GM19351 (cell line): ENCODE measurements around the gene RNF112.

Experiments
- ATAC-seq: cut with Tn5 transposase; IDR thresholded peaks from one replicate; pipeline ENCODE4 v1.9.1; 2021; ENCODE audit warnings: mild to moderate bottlenecking, moderate library complexity; ENCODE audit not compliant: unreplicated experiment

The RNF112 gene

GRCh38 chr17:19372866-19373504, 38.0 kb upstream of the RNF112 start:
- ATAC-seq, result no peak

GRCh38 chr17:19374136-19374535, 36.9 kb upstream of the RNF112 start:
- ATAC-seq, result no peak

DNA sequence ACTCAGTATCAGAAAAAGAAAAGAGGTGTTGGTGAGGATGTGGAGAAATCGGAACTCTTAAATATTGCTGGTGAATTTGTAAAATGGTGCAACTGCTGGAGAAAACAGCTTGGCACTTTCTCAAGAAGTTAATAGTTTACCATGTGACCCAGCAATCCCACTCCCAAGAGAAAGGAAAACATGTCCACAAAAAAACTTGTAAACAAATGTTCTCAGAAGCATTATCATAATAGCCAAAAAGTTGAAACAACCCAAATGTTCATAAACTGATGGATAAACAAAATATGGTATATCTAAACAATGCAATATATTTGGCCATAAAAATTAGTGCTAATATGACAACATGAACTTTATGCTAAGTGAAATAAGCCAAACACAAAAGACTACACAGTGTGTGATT, 35.3 kb upstream of the RNF112 start:
- no peak for ATAC-seq

DNA sequence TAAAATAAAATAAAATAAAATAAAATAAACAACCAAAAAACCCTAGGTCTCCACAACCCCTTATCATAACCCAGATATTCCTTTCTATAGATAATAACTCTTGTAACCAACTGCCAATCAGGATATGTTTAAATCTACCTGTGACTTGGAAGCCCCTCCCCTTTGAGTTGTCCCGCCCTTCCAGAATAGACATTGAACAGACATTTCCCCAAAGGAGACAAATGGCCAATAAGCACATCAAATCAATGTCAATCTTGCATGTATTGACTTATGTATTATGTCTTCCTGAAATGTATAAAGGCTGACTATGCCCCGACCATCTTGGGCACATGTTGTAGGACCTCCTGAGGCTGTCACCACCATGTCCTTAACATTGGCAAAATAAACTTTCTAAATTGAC, 34.2 kb upstream of the RNF112 start:
- ATAC-seq, result no peak

DNA sequence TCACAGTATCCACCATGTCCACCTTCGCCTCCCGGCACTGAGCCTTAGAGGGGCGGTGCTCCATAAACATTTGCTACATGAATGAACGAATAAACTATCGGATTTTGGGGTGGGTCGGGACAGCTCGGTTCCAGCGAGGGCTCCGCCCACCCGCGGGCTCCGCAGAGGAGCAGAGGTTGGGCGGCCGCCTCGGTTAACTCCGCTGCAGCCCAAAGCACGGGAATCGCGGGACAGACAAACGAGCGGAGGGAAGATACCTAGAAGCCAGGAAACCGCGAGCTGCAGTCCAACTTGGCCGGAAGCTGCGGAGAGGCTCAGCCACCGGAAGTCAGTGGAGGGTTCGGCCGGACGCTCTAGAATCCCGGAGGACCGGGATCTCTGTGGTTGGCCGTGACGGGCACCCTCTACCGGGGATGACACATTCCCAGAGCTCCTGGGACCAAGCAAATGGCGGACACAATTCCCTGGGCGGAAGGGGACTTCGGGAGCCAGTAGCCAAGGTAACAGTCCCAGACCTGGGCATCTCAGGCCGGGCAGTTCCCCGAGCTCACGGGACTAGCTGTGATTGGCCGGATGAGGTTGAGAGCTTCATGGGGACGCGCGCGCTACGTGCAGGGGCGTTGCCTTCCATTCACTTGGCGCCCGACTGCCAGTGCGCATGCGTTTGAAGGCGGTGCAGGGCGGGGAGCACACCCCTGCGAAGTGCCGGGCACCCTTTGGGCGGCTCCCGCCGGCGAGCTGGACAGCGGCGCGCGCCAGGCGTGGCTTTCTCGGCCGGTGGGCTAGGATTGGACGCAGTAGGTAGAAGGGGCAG, 33.2 kb upstream of the RNF112 start:
- ATAC-seq, result peak; percentile 96

DNA sequence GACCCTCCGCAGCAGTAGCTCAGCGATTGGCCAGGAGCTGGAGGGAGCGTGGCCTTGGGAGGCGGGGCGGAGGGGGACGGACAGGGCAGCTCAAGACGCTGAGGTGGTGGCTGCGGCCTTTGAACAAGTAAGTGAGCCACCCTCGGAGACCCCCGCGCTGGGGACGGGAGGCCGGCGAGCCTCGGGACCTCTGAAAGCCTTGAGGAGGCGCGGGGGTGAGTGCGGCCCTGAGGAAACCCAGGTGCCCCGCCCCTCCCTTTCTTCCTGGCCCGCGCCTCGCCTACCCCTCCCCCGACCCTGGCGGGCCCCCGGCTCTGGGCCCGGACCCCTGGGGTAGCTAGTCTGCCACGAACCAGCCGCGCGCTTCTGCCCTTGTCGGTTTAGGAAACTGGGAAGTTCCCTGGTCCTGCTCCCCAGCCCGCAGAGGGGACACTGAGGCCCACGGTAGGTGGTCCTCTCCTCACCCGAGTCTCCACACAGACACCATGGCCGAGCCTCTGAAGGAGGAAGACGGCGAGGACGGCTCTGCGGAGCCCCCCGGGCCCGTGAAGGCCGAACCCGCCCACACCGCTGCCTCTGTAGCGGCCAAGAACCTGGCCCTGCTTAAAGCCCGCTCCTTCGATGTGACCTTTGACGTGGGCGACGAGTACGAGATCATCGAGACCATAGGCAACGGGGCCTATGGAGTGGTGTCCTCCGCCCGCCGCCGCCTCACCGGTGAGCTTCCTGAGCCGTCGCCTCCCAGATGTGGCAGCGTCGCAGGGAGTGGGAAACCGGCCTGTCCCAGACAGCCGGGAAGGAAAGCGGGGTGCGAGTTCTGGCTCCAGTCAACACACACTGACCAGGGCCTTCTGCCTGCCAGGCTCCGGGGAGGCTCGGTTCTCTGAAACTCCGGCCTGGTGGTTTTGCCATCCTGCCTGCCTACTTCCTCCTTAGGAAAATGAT, 32.3 kb upstream of the RNF112 start, which contains the start of gene MAPK7:
Gene MAPK7, plus strand, starts transcription at position 83 of the 945 bp plus-strand sequence. Its CDS starts 403 bp downstream, at position 486.
- peak; percentile 16 for ATAC-seq

DNA sequence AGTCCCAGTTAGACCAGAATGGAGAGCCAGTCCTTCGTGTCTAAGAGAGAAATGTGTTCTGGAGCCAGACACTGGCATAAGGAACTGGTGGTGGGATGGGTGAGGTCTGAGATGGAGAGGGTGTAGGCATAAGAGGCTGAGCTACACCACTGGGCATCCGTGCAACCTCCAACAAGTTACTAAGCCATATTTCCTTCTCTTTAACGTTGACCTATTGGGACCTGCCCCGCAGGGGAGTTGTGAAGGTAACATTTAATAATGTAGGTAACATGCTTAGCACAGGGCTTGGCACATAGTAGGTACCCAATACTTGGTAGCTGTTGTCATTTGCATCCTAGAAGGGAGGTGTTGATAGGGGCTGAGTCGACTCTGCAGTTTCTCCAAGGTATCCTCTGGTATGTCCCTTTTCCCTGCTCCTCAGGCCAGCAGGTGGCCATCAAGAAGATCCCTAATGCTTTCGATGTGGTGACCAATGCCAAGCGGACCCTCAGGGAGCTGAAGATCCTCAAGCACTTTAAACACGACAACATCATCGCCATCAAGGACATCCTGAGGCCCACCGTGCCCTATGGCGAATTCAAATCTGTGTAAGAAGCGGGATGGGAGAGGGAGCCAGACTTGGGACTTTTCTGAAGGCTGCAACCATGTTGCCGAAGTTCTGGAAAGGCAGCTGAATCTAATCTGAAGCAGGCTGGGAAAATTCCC, 31.5 kb upstream of the RNF112 start:
- ATAC-seq, result no peak

- no peak for ATAC-seq
Measured at GRCh38 chr17:19380481-19381301, 30.3 kb upstream of the RNF112 start.

- ATAC-seq, result no peak
Measured at GRCh38 chr17:19381361-19381740, 29.7 kb upstream of the RNF112 start.

DNA sequence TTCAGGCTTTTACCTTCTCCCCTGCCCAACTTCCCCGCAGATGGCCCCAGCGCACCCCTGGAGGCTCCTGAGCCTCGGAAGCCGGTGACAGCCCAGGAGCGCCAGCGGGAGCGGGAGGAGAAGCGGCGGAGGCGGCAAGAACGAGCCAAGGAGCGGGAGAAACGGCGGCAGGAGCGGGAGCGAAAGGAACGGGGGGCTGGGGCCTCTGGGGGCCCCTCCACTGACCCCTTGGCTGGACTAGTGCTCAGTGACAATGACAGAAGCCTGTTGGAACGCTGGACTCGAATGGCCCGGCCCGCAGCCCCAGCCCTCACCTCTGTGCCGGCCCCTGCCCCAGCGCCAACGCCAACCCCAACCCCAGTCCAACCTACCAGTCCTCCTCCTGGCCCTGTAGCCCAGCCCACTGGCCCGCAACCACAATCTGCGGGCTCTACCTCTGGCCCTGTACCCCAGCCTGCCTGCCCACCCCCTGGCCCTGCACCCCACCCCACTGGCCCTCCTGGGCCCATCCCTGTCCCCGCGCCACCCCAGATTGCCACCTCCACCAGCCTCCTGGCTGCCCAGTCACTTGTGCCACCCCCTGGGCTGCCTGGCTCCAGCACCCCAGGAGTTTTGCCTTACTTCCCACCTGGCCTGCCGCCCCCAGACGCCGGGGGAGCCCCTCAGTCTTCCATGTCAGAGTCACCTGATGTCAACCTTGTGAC, 29.1 kb upstream of the RNF112 start:
- ATAC-seq, result no peak

GRCh38 chr17:19382531-19383444, 28.2 kb upstream of the RNF112 start:
- ATAC-seq, result no peak

- no peak for ATAC-seq
Measured at GRCh38 chr17:19383681-19384470, 27.2 kb upstream of the RNF112 start.

GRCh38 chr17:19384723-19385391, 26.2 kb upstream of the RNF112 start:
- ATAC-seq, result no peak

- ATAC-seq, result no peak
Measured at GRCh38 chr17:19385521-19385983, 25.5 kb upstream of the RNF112 start.

GRCh38 chr17:19386051-19386929, 24.7 kb upstream of the RNF112 start:
- no peak for ATAC-seq
